ENCODE results near the gene OR5K2. TPM values are rescaled to one million over a fixed set of nuclear protein-coding genes. Genes with fewer than 3 reads are reported as not detected.

The OR5K2 gene
- total and polyA plus RNA-seq, 5 donors from 2014 or later: not detected

GRCh38 chr3:98482717-98483482, 14.6 kb upstream of the OR5K2 start:
- DNase-seq (no peak), ATAC-seq (ENCODE audit: low read depth in 2 of 2) (no peak)
- Mint-ChIP-seq H3K9me3 (peaks cover 2 to 42% (median 12%) of the 10 kb centered on the region in 7 donors), H3K4me3 (no peak overlapping the region), H3K36me3 (peaks cover 11% of the 10 kb centered on the region), H3K27ac (peak overlapping the region in 1 of 3 donors; percentile 11), H3K4me1 (peaks cover 0 to 5% (median 1%) of the 10 kb centered on the region in 4 donors), H3K27me3 (peaks cover 44% of the 10 kb centered on the region)
- H3K4me3 ChIP-seq (ENCODE audit: low read depth, low read length): no peak overlapping the region
- H3K27me3 ChIP-seq (ENCODE audit: control insufficient read depth, insufficient read depth, low read length): peaks cover 3% of the 10 kb centered on the region
- no peaks in the 10 kb centered on the region for H3K36me3 ChIP-seq (ENCODE audit: control insufficient read depth, insufficient read depth, low read length)
- H3K27ac ChIP-seq (ENCODE audit: insufficient read depth, low read length, poor library complexity, severe bottlenecking): no peak overlapping the region
- peaks cover 15 to 17% of the 10 kb centered on the region in 2 experiments for H3K9me3 ChIP-seq (ENCODE audit: control insufficient read depth in 2 of 2, low read length in 2 of 2)
- H3K4me1 ChIP-seq (ENCODE audit: control insufficient read depth, insufficient read depth, low read length, poor library complexity, severe bottlenecking): no peaks in the 10 kb centered on the region

DNA sequence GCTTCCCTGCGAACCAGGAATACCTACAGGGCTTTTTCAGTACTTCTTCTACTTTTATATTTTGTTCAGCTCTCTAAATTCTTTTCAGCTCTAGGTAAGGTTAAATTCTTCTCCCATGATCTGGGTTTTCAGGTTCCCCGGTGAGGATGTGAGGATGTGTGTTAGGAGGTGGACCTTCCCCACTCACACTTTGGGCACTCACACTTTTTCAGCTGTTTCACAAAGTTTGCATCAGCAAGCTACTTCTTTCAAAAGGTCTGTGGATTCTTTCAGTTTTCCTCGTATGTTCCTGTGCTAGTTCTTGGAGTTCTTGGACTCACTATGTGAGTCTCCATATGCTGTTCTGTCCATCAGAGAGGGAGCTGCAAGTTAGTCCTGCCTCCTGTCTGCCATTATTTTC, 13.9 kb upstream of the OR5K2 start:
- Mint-ChIP-seq H3K4me3 (no peak overlapping the region), H3K4me1 (peaks cover 0 to 5% (median 1%) of the 10 kb centered on the region in 4 donors), H3K27ac (no peak overlapping the region), H3K27me3 (peaks cover 47% of the 10 kb centered on the region), H3K36me3 (peaks cover 11% of the 10 kb centered on the region), H3K9me3 (peaks cover 4 to 46% (median 15%) of the 10 kb centered on the region in 7 donors)
- DNase-seq (no peak), ATAC-seq (ENCODE audit: low read depth in 2 of 2) (no peak)
- H3K4me1 ChIP-seq (ENCODE audit: control insufficient read depth, insufficient read depth, low read length, poor library complexity, severe bottlenecking): no peaks in the 10 kb centered on the region
- H3K27ac ChIP-seq (ENCODE audit: insufficient read depth, low read length, poor library complexity, severe bottlenecking): no peak overlapping the region
- H3K4me3 ChIP-seq (ENCODE audit: low read depth, low read length): no peak overlapping the region
- no peaks in the 10 kb centered on the region for H3K36me3 ChIP-seq (ENCODE audit: control insufficient read depth, insufficient read depth, low read length)
- peaks cover 3% of the 10 kb centered on the region for H3K27me3 ChIP-seq (ENCODE audit: control insufficient read depth, insufficient read depth, low read length)
- H3K9me3 ChIP-seq (ENCODE audit: control insufficient read depth in 2 of 2, low read length in 2 of 2): peaks cover 18 to 20% of the 10 kb centered on the region in 2 experiments

DNA sequence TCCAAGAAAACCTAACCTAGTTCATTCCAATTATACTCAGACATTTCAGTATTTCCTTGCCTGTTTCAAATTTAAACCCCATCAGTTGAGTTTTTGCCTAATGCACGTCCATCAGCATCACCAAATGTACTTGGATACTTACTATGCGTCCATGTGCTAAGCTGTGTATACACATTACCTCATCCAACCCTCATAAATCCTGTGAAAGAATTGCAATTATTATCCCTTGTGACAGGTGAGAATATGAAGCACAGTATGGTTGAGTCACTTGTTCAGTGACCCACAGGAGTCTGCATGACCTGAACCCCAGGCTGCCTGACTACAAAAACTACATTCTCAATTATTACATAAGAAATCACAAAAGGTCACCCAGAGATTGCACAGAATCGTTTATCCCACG, 2.5 kb downstream of the OR5K2 start:
- DNase-seq: no peak
- Mint-ChIP-seq H3K27ac (no peak overlapping the region), H3K4me1 (peaks cover 0 to 11% (median 5%) of the 10 kb centered on the region in 4 donors), H3K36me3 (peaks cover 13% of the 10 kb centered on the region), H3K9me3 (no peaks in the 10 kb centered on the region), H3K4me3 (no peak overlapping the region), H3K27me3 (peaks cover 4% of the 10 kb centered on the region)
- no peak for ATAC-seq (ENCODE audit: low read depth in 2 of 2)
- Histone ChIP-seq H3K27me3 (ENCODE audit: control insufficient read depth, insufficient read depth, low read length) (no peaks in the 10 kb centered on the region), H3K27ac (ENCODE audit: insufficient read depth, low read length, poor library complexity, severe bottlenecking) (no peak overlapping the region), H3K4me3 (ENCODE audit: low read depth, low read length) (no peak overlapping the region), H3K9me3 (ENCODE audit: control insufficient read depth in 2 of 2, low read length in 2 of 2) (no peaks in the 10 kb centered on the region), H3K36me3 (ENCODE audit: control insufficient read depth, insufficient read depth, low read length) (no peaks in the 10 kb centered on the region), H3K4me1 (ENCODE audit: control insufficient read depth, insufficient read depth, low read length, poor library complexity, severe bottlenecking) (no peaks in the 10 kb centered on the region)

DNA sequence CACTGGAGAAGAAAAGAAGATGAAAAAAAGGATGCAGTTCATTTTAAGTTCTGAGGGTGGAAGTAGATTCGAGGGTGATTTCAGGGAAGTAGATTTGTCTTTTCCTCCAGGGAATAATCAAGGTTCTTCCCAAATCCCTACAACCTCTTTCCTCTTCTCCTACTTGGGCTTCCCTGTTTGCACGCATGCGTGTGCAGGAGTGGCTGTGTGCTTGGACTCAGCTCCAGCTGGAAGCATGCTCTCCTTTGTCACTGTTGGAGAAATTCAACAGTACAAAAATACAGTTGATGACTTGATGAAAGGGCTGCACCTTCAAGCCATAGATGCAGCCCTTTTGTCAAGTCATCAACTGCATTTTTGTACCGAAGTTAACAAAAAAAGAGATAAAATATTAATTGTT, 3.8 kb downstream of the OR5K2 start:
- Histone ChIP-seq H3K9me3 (ENCODE audit: control insufficient read depth in 2 of 2, low read length in 2 of 2) (no peaks in the 10 kb centered on the region), H3K4me1 (ENCODE audit: control insufficient read depth, insufficient read depth, low read length, poor library complexity, severe bottlenecking) (no peaks in the 10 kb centered on the region), H3K36me3 (ENCODE audit: control insufficient read depth, insufficient read depth, low read length) (no peaks in the 10 kb centered on the region), H3K27ac (ENCODE audit: insufficient read depth, low read length, poor library complexity, severe bottlenecking) (no peak overlapping the region), H3K4me3 (ENCODE audit: low read depth, low read length) (no peak overlapping the region), H3K27me3 (ENCODE audit: control insufficient read depth, insufficient read depth, low read length) (no peaks in the 10 kb centered on the region)
- no peak for ATAC-seq (ENCODE audit: low read depth in 2 of 2)
- no peak for DNase-seq
- H3K27me3 Mint-ChIP-seq: peaks cover 4% of the 10 kb centered on the region
- H3K4me3 Mint-ChIP-seq: no peak overlapping the region
- H3K4me1 Mint-ChIP-seq: peaks cover 0 to 11% (median 6%) of the 10 kb centered on the region in 4 donors
- H3K36me3 Mint-ChIP-seq: peaks cover 17% of the 10 kb centered on the region
- no peaks in the 10 kb centered on the region for H3K9me3 Mint-ChIP-seq
- no peak overlapping the region for H3K27ac Mint-ChIP-seq

DNA sequence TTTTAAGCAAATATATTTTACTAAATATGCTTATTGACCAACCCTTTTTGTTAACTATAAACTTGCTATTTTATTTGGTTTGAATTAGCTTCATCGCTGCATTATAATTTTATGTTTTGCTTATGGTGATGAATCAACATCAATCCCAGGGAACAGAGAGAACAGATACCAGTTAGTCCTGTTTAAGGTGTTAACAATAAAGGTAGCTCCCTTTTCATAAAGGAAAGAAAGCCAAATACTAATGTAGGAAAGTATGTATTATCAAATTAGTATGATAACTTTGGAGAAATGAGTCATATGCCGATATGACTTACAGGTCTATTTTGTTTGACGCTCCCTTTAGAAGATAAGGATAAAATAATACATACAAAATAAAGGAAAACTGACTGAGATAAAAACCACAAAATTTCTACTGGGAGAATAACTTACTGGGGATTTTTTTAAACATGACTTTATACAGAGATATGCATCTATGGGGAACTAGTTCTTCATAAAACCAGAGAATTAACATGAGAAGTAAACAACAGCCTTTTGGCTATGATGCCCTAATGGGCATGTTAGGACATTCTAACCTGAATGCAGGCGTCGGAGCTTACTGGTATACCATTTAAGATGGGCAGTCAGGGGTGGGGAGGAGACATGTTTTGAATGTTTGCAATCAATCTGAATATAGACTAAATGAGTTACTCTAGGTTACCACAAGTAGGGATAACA, 4.5 kb downstream of the OR5K2 start:
- no peaks in the 10 kb centered on the region for H3K9me3 ChIP-seq (ENCODE audit: control insufficient read depth in 2 of 2, low read length in 2 of 2)
- Mint-ChIP-seq H3K4me1 (peaks cover 0 to 11% (median 6%) of the 10 kb centered on the region in 4 donors), H3K9me3 (no peaks in the 10 kb centered on the region), H3K27me3 (peaks cover under 1% of the 10 kb centered on the region), H3K36me3 (peaks cover 18% of the 10 kb centered on the region), H3K27ac (peak overlapping the region in 1 of 3 donors; percentile 4), H3K4me3 (no peak overlapping the region)
- H3K4me1 ChIP-seq (ENCODE audit: control insufficient read depth, insufficient read depth, low read length, poor library complexity, severe bottlenecking): no peaks in the 10 kb centered on the region
- peaks cover 2% of the 10 kb centered on the region for H3K36me3 ChIP-seq (ENCODE audit: control insufficient read depth, insufficient read depth, low read length)
- no peak overlapping the region for H3K4me3 ChIP-seq (ENCODE audit: low read depth, low read length)
- H3K27ac ChIP-seq (ENCODE audit: insufficient read depth, low read length, poor library complexity, severe bottlenecking): no peak overlapping the region
- no peaks in the 10 kb centered on the region for H3K27me3 ChIP-seq (ENCODE audit: control insufficient read depth, insufficient read depth, low read length)
- DNase-seq (no peak), ATAC-seq (ENCODE audit: low read depth in 2 of 2) (no peak)

GRCh38 chr3:98504539-98504938, 7.1 kb downstream of the OR5K2 start:
- no peaks in the 10 kb centered on the region for H3K9me3 ChIP-seq (ENCODE audit: control insufficient read depth in 2 of 2, low read length in 2 of 2)
- no peaks in the 10 kb centered on the region for H3K27me3 Mint-ChIP-seq
- ATAC-seq (ENCODE audit: low read depth in 2 of 2) (no peak), DNase-seq (no peak)
- no peak overlapping the region for H3K4me3 ChIP-seq (ENCODE audit: low read depth, low read length)
- no peaks in the 10 kb centered on the region for H3K27me3 ChIP-seq (ENCODE audit: control insufficient read depth, insufficient read depth, low read length)
- H3K9me3 Mint-ChIP-seq: no peaks in the 10 kb centered on the region
- peaks cover 7% of the 10 kb centered on the region for H3K4me1 ChIP-seq (ENCODE audit: control insufficient read depth, insufficient read depth, low read length, poor library complexity, severe bottlenecking)
- no peak overlapping the region for H3K4me3 Mint-ChIP-seq
- no peak overlapping the region for H3K27ac ChIP-seq (ENCODE audit: insufficient read depth, low read length, poor library complexity, severe bottlenecking)
- peaks cover 6 to 29% (median 22%) of the 10 kb centered on the region in 4 donors for H3K4me1 Mint-ChIP-seq
- peaks cover 2% of the 10 kb centered on the region for H3K36me3 ChIP-seq (ENCODE audit: control insufficient read depth, insufficient read depth, low read length)
- H3K27ac Mint-ChIP-seq: no peak overlapping the region
- peaks cover 28% of the 10 kb centered on the region for H3K36me3 Mint-ChIP-seq

- H3K36me3 Mint-ChIP-seq: peaks cover 33% of the 10 kb centered on the region
- H3K4me3 Mint-ChIP-seq: peak overlapping the region in 2 of 4 donors; percentile 7 to 44
- no peaks in the 10 kb centered on the region for H3K27me3 Mint-ChIP-seq
- peaks cover 4% of the 10 kb centered on the region for H3K36me3 ChIP-seq (ENCODE audit: control insufficient read depth, insufficient read depth, low read length)
- DNase-seq: peak in 2 of 3 donors; percentile 33 to 40
- peaks cover 7% of the 10 kb centered on the region for H3K4me1 ChIP-seq (ENCODE audit: control insufficient read depth, insufficient read depth, low read length, poor library complexity, severe bottlenecking)
- H3K4me3 ChIP-seq (ENCODE audit: low read depth, low read length): no peak overlapping the region
- no peaks in the 10 kb centered on the region for H3K27me3 ChIP-seq (ENCODE audit: control insufficient read depth, insufficient read depth, low read length)
- ATAC-seq (ENCODE audit: low read depth in 2 of 2): peak; percentile 74 to 80
- no peaks in the 10 kb centered on the region for H3K9me3 Mint-ChIP-seq
- H3K27ac ChIP-seq (ENCODE audit: insufficient read depth, low read length, poor library complexity, severe bottlenecking): peak overlapping the region; percentile 41
- H3K4me1 Mint-ChIP-seq: peaks cover 23 to 32% (median 27%) of the 10 kb centered on the region in 4 donors
- no peaks in the 10 kb centered on the region for H3K9me3 ChIP-seq (ENCODE audit: control insufficient read depth in 2 of 2, low read length in 2 of 2)
- peak overlapping the region; percentile 3 to 32 (median 8) for H3K27ac Mint-ChIP-seq
Observed at GRCh38 chr3:98508582-98508981, 11.1 kb downstream of the OR5K2 start.
